GM12891 (cell line): ENCODE results near the gene RAB12.

ENCODE experiments used
- POLR2AphosphoS5 ChIP-seq: IDR thresholded peaks from 2 replicates; pipeline ENCODE4 v1.6.1; 2011; ENCODE audit warnings: low read depth, low read length, control low read depth
- TAF1 ChIP-seq: IDR thresholded peaks from 2 replicates; pipeline ENCODE4 v1.6.1; 2011; ENCODE audit warnings: low read depth, low read length, control low read depth

DNA sequence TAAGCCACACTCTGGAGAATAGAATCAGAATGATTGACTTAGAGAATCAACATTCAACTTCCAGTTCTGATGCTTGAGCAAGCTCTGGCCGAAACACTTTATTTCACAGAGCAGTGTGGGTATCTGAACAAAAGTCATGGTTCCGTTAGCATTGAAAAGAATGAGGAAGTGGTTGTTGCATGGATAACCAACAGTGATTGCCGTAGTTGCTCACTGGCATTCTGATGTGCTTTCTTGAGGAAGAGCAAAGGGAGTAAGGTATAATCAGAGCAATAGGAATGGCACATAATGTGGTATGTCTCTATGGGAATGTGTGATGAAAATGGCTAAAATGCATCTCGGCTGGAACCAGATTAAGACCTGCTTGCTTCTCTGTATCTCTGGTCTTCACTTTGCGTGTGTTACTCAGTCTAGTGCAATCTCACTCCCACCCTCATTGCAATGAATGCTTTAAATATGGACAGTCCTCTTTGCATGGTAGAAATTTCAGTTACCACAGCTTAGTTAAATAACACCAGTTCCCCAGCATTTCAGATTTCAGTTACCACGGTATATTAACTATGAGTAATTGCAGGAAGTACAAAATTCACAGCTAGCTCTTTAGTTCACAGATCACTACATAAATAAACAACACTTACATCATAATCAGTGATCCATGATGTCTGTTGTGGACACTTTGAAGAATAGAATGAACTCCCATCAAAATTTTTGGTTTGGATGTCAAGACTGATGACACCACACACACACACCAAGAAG, 7.8 kb upstream of the RAB12 start:
- no peak for TF ChIP-seq POLR2AphosphoS5
- TF ChIP-seq TAF1, result no peak
